OCI-LY7 (cell line): Measurements from ENCODE around the gene SEC11C. TPM values are rescaled to one million over a fixed set of nuclear protein-coding genes. Genes with fewer than 3 reads are reported as not detected.

ENCODE experiments used
- BruUV-seq: library from RNA; stranded (reverse); fragments of 400-500 nt; replicated peaks from 2 replicates; lab custom pipeline; 2021; lab: Mats Ljungman, UMichigan
- CTCF ChIA-PET: fragments of 300-600 bp; sonication (Branson Sonifier 250); formaldehyde crosslinking; loops from one replicate; lab custom pipeline; 2022; ENCODE audit warnings: antibody characterized with exemption; ENCODE audit not compliant: unreplicated experiment; lab: Charles Lee
- POLR2A ChIA-PET: fragments of 300-600 bp; sonication (Branson Sonifier 250); formaldehyde crosslinking; loops from one replicate; lab custom pipeline; 2022; ENCODE audit warnings: antibody characterized with exemption; lab: Charles Lee
- DNase-seq: peaks from one replicate; pipeline ENCODE4 v3.0.0-alpha.2; 2015; ENCODE audit warnings: low spot score
- H2AFZ ChIP-seq: fragments of 200-600 bp; sonication (generic), shearing (Covaris generic); 2 replicates; pipeline ENCODE4 v1.6.1; 2014; ENCODE audit warnings: mild to moderate bottlenecking, antibody characterized with exemption, low read length, moderate library complexity
- H3K27ac ChIP-seq: fragments of 200-600 bp; sonication (generic); 2 replicates; pipeline ENCODE4 v1.5.1; 2014; ENCODE audit warnings: mixed run types, low read depth, mild to moderate bottlenecking, moderate library complexity, low read length, inconsistent platforms; ENCODE audit not compliant: poor library complexity, severe bottlenecking
- H3K36me3 ChIP-seq: fragments of 200-600 bp; sonication (generic); 2 replicates; pipeline ENCODE4 v1.6.1; 2014; ENCODE audit warnings: mild to moderate bottlenecking, antibody characterized with exemption, low read length, moderate library complexity, mixed read lengths; ENCODE audit not compliant: insufficient read depth
- H3K4me1 ChIP-seq: fragments of 200-600 bp; sonication (generic); 2 replicates; pipeline ENCODE4 v1.5.1; 2014; ENCODE audit warnings: mild to moderate bottlenecking, low read length; ENCODE audit not compliant: insufficient read depth, poor library complexity, severe bottlenecking
- H3K4me2 ChIP-seq: fragments of 200-600 bp; sonication (generic); 2 replicates; pipeline ENCODE4 v1.6.1; 2014; ENCODE audit warnings: mild to moderate bottlenecking, low read length
- H3K4me3 ChIP-seq: fragments of 200-600 bp; sonication (generic); 2 replicates; pipeline ENCODE4 v1.5.1; 2014; ENCODE audit warnings: mild to moderate bottlenecking, low read depth, low read length; ENCODE audit not compliant: poor library complexity, severe bottlenecking
- H3K79me2 ChIP-seq: fragments of 200-600 bp; sonication (generic); 2 replicates; pipeline ENCODE4 v1.6.1; 2016; ENCODE audit warnings: low read depth, mild to moderate bottlenecking, low read length, moderate library complexity, mixed read lengths; ENCODE audit not compliant: insufficient read depth
- H3K9me2 ChIP-seq: fragments of 200-600 bp; sonication (generic); 2 replicates; pipeline ENCODE4 v1.6.1; 2016; ENCODE audit warnings: mild to moderate bottlenecking, low read length, mixed read lengths; ENCODE audit not compliant: insufficient read depth
- H3K9me3 ChIP-seq: fragments of 200-600 bp; sonication (generic); 2 replicates; pipeline ENCODE4 v1.6.1; 2014; ENCODE audit warnings: mild to moderate bottlenecking, mixed run types, low read length, mixed read lengths
- H4K20me1 ChIP-seq: fragments of 200-600 bp; sonication (generic); 2 replicates; pipeline ENCODE4 v1.6.1; 2014; ENCODE audit warnings: mild to moderate bottlenecking, antibody characterized with exemption, low read length, moderate library complexity, mixed read lengths; ENCODE audit not compliant: insufficient read depth
- CTCF ChIP-seq: fragments of 200-600 bp; sonication (generic); conservative IDR thresholded peaks from 2 replicates; pipeline ENCODE4 v1.5.1; 2014; ENCODE audit warnings: mild to moderate bottlenecking, antibody characterized with exemption, low read length, moderate library complexity, mixed read lengths
- EZH2phosphoT487 ChIP-seq: fragments of 200-600 bp; sonication (generic); IDR thresholded peaks from 2 replicates; pipeline ENCODE4 v1.6.1; 2018; ENCODE audit warnings: low read depth, borderline replicate concordance, mild to moderate bottlenecking, mixed run types, antibody characterized with exemption, low read length, moderate library complexity, mixed read lengths
- intact Hi-C: fragments of 100-400 bp; cut with micrococcal nuclease; formaldehyde crosslinking; loops from one replicate; pipeline ENCODE4 v1.10.0; 2022; ENCODE audit not compliant: unreplicated experiment
- total RNA-seq, 2 experiments: library from RNA; depleted of rRNA in 1 of 2; stranded (reverse); fragments of >200 nt in 1 of 2; shearing (Covaris generic) in 1 of 2; gene quantifications; 2 replicates each; pipeline ENCODE4 v1.2.3, GENCODE V29; 2014 to 2022

The SEC11C gene
- total RNA-seq, 2 experiments from 2014 or later = 37.4 to 77.7 TPM

GRCh38 chr18:59150236-59150635 lies 10.6 kb downstream of the SEC11C start:
- intact Hi-C loops = no loop called here
- H3K9me2 ChIP-seq = no peaks in the 10 kb centered on the region
- ChIA-PET POLR2A (interaction anchor here (0.7 kb wide), 1 partner anchor 695 kb away, joined by 3 read pairs; no protein-coding TSS in a partner anchor), CTCF (no interaction called here)
- no peak overlapping the region for H3K4me3 ChIP-seq
- TF ChIP-seq CTCF (no peak), EZH2phosphoT487 (no peak)
- no peak for DNase-seq
- no peaks in the 10 kb centered on the region for H4K20me1 ChIP-seq
- no peak overlapping the region for H3K4me2 ChIP-seq
- no peaks in the 10 kb centered on the region for H3K9me3 ChIP-seq
- peaks cover 4% of the 10 kb centered on the region; the same call in 1 of the 2 replicates for H3K79me2 ChIP-seq
- peaks cover 32% of the 10 kb centered on the region for H3K36me3 ChIP-seq
- no TSS peak for BruUV-seq
- H2AFZ ChIP-seq = no peak overlapping the region
- no peak overlapping the region for H3K27ac ChIP-seq
- no peaks in the 10 kb centered on the region for H3K4me1 ChIP-seq

- H2AFZ ChIP-seq = no peak overlapping the region
- H4K20me1 ChIP-seq = no peaks in the 10 kb centered on the region
- no peak overlapping the region for H3K4me3 ChIP-seq
- DNase-seq = no peak
- ChIA-PET POLR2A (no interaction called here), CTCF (no interaction called here)
- H3K4me1 ChIP-seq = no peaks in the 10 kb centered on the region
- H3K4me2 ChIP-seq = no peak overlapping the region
- no TSS peak for BruUV-seq
- H3K27ac ChIP-seq = no peak overlapping the region
- no peaks in the 10 kb centered on the region for H3K9me3 ChIP-seq
- no peaks in the 10 kb centered on the region for H3K79me2 ChIP-seq
- intact Hi-C loops = no loop called here
- no peaks in the 10 kb centered on the region for H3K9me2 ChIP-seq
- TF ChIP-seq CTCF (no peak), EZH2phosphoT487 (no peak)
- H3K36me3 ChIP-seq = peaks cover 52% of the 10 kb centered on the region
These were observed 15.5 kb downstream of the SEC11C start for GRCh38 chr18:59155153-59155552.

- Histone ChIP-seq H3K4me3 (no peak overlapping the region), H3K36me3 (peaks cover 50% of the 10 kb centered on the region), H3K9me2 (no peaks in the 10 kb centered on the region), H3K9me3 (no peaks in the 10 kb centered on the region), H2AFZ (no peak overlapping the region), H4K20me1 (no peaks in the 10 kb centered on the region), H3K4me2 (no peak overlapping the region), H3K4me1 (no peaks in the 10 kb centered on the region), H3K79me2 (no peaks in the 10 kb centered on the region), H3K27ac (no peak overlapping the region)
- no TSS peak for BruUV-seq
- DNase-seq = no peak
- TF ChIP-seq EZH2phosphoT487 (no peak), CTCF (no peak)
- ChIA-PET POLR2A (interaction anchor here (1.1 kb wide), 1 partner anchor 15 kb away, joined by 3 read pairs; no protein-coding TSS in a partner anchor), CTCF (no interaction called here)
- intact Hi-C loops = no loop called here
These were observed 16.6 kb downstream of the SEC11C start for GRCh38 chr18:59156316-59156715.
